ENCODE results near the gene RNF217. TPM values are rescaled to one million over a fixed set of nuclear protein-coding genes. Genes with fewer than 3 reads are reported as not detected.
A peak's percentile ranks its signal among the peaks of the same experiment; 100 is the strongest.

Gene RNF217
- total RNA-seq, 1 donor = 24.9 TPM

DNA sequence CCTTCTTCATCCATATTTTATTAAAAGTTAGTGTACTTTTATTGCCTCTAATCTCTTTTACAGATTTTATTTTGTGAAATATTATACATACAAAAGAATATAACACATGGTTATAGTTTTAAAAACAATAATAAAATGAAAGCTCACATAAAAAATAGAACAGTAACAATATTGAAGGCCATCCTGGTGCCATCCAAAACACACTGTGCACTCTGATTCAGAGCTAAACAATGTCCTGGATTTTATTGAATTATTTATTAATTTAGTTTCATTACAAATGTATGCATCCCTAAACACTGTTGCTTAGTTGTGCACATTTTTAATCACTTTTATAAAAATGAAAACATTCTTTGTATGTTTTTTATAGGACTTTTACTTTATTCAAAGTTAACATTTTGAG lies 32.9 kb downstream of the RNF217 start:
- no peak for DNase-seq (ENCODE audit: low read depth)
- TF ChIP-seq, protein P1, sequence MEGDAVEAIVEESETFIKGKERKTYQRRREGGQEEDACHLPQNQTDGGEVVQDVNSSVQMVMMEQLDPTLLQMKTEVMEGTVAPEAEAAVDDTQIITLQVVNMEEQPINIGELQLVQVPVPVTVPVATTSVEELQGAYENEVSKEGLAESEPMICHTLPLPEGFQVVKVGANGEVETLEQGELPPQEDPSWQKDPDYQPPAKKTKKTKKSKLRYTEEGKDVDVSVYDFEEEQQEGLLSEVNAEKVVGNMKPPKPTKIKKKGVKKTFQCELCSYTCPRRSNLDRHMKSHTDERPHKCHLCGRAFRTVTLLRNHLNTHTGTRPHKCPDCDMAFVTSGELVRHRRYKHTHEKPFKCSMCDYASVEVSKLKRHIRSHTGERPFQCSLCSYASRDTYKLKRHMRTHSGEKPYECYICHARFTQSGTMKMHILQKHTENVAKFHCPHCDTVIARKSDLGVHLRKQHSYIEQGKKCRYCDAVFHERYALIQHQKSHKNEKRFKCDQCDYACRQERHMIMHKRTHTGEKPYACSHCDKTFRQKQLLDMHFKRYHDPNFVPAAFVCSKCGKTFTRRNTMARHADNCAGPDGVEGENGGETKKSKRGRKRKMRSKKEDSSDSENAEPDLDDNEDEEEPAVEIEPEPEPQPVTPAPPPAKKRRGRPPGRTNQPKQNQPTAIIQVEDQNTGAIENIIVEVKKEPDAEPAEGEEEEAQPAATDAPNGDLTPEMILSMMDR (IDR thresholded peaks at IDR 0.05; ENCODE audit: insufficient read depth, low read length) = no peak
- no peak overlapping the region for H3K4me3 ChIP-seq (ENCODE audit: low read depth, low read length)

GRCh38 chr6:124995645-124996325 lies 33.5 kb downstream of the RNF217 start:
- TF ChIP-seq, protein P1 (IDR thresholded peaks at IDR 0.05; ENCODE audit: insufficient read depth, low read length) = no peak
- no peak overlapping the region for H3K4me3 ChIP-seq (ENCODE audit: low read depth, low read length)
- DNase-seq (ENCODE audit: low read depth) = no peak

DNA sequence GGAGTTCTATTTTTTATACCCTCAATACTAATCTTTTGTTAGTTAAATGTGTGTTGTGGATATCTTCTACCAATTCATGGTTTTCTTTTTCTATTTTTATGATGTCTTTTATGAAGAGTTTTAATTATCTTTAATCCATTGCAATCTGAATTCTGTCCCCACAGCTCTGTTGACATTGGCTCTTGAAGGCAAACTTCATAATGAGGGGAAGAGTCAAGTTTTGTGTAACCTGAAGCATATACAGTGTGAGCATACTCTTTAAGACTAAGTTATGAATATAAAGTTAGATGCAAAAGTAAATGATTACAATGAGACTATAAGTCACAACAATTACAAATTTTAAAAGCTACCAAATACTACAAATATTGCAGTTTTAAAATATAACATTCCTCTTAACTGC lies 34.2 kb downstream of the RNF217 start:
- no peak overlapping the region for H3K4me3 ChIP-seq (ENCODE audit: low read depth, low read length)
- TF ChIP-seq, protein P1 (IDR thresholded peaks at IDR 0.05; ENCODE audit: insufficient read depth, low read length) = no peak
- DNase-seq (ENCODE audit: low read depth) = no peak

- no peak overlapping the region for H3K4me3 ChIP-seq (ENCODE audit: low read depth, low read length)
- no peak for DNase-seq (ENCODE audit: low read depth)
- TF ChIP-seq, protein P1 (IDR thresholded peaks at IDR 0.05; ENCODE audit: insufficient read depth, low read length) = no peak
Observed at GRCh38 chr6:124997196-124997875, 35.1 kb downstream of the RNF217 start.

DNA sequence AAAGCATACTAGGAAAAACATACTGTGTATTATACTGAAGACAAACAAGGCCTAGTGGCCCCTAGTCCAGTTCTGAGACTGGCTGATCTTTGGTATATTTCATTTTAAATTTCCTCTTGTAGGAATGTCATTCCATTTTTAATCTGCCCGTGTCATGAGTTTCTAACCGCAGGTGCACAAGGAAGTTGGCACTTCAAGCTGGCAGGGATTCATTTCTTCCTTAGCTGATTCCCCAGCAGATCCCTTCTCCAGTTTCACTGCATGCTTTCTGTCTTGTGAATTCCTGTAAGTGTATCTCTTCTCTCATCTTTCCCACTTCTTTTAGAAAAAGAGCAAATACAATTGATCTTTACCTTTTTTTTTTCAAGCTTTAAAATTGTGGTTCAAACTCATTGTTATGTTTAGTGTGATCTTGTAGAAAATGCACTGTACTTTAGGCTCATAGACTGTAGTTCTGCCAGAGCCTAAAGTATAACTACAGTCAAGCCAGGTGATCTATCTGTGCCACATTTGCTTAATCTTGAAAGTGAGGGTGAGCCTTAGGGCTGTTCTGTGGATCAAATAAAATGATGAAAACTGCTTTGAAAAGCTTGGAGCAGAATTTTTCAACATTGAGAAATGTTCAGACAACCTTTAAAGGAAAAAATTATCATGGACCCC lies 37.0 kb downstream of the RNF217 start:
- no peak for DNase-seq (ENCODE audit: low read depth)
- H3K4me3 ChIP-seq (ENCODE audit: low read depth, low read length) = no peak overlapping the region
- TF ChIP-seq, protein P1 (IDR thresholded peaks at IDR 0.05; ENCODE audit: insufficient read depth, low read length) = no peak

DNA sequence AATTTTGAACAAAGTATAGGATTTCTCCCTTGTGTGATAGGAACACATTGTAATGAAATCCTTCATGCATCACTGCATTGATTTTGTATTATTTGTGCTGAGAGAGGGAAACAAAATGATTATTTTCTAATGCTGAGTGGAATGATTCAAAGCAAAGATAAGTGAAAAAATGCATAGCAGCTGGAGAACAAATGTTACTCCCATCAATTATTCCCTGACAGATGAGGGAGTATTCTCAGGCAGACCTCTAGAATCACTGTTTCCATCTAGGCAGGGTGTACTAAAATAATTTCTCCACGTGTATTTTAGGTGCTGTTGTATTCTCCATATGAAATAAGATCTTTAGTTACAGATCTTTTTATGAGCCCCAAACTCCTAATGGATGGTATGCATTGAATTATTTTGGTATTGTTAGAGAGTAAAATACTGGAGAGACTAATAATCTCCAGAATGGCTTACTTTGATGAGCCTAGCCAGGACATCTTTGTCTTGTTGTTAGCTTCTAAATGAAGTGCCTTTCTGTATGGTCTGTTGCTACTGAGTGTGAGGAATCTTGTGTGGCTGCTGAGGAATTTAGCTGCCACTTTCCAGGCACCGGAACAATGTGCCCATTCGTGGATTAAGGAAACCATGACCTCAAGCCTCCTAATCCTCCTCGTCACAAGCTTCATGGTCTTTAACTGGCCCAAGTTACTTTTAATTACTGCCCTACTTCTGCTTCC lies 39.6 kb downstream of the RNF217 start:
- TF ChIP-seq, protein P1 (IDR thresholded peaks at IDR 0.05; ENCODE audit: insufficient read depth, low read length) = no peak
- no peak for DNase-seq (ENCODE audit: low read depth)
- H3K4me3 ChIP-seq (ENCODE audit: low read depth, low read length) = peak overlapping the region; percentile 6
